Type B pancreatic cell (in vitro differentiated cells): ENCODE results near the gene TEX2. TPM values are rescaled to one million over a fixed set of nuclear protein-coding genes. Genes with fewer than 3 reads are reported as not detected.
A peak's percentile ranks its signal among the peaks of the same experiment; 100 is the strongest.

Experiments
- DNase-seq: peaks from one replicate; pipeline ENCODE4 v3.0.0; 2021; ENCODE audit warnings: mixed read lengths; ENCODE audit not compliant: unreplicated experiment; ENCODE audit errors: extremely low spot score
- H3K27ac Mint-ChIP-seq: 2 replicates; pipeline ENCODE4 v1.8.0; 2021; ENCODE audit warnings: mild to moderate bottlenecking, mixed read lengths
- H3K27me3 Mint-ChIP-seq: 2 replicates; pipeline ENCODE4 v1.8.0; 2021; ENCODE audit warnings: mixed read lengths
- H3K36me3 Mint-ChIP-seq: 2 replicates; pipeline ENCODE4 v1.8.0; 2021; ENCODE audit warnings: mixed read lengths
- H3K4me1 Mint-ChIP-seq: one replicate; pipeline ENCODE4 v1.8.0; 2021; ENCODE audit warnings: mixed read lengths; ENCODE audit not compliant: unreplicated experiment
- H3K4me3 Mint-ChIP-seq: 2 replicates; pipeline ENCODE4 v1.8.0; 2021; ENCODE audit warnings: mild to moderate bottlenecking, mixed read lengths
- H3K9me3 Mint-ChIP-seq: 2 replicates; pipeline ENCODE4 v1.8.0; 2021; ENCODE audit warnings: mixed read lengths
- CTCF ChIP-seq: fragments of 200-600 bp; sonication (generic); conservative IDR thresholded peaks from 2 replicates; pipeline ENCODE4 v1.5.0; 2021; ENCODE audit warnings: antibody characterized with exemption, mild to moderate bottlenecking
- total RNA-seq: library from RNA; stranded (reverse); gene quantifications from 2 replicates; pipeline ENCODE4 v1.2.1, GENCODE V29; 2021; ENCODE audit warnings: low replicate concordance

The TEX2 gene
- total RNA-seq, 1 donor from 2014 or later = 23.3 TPM

GRCh38 chr17:64264891-64265290, 1.8 kb upstream of the TEX2 start:
- DNase-seq = no peak
- TF ChIP-seq CTCF = no peak
- Mint-ChIP-seq H3K27me3 (peaks cover 60% of the 10 kb centered on the region), H3K4me1 (peaks cover 28% of the 10 kb centered on the region), H3K27ac (peak overlapping the region; percentile 29), H3K9me3 (no peaks in the 10 kb centered on the region), H3K4me3 (peak overlapping the region; percentile 97), H3K36me3 (no peaks in the 10 kb centered on the region)

GRCh38 chr17:64262198-64262999, 661 bp downstream of the TEX2 start:
- H3K27ac Mint-ChIP-seq = peak overlapping the region; percentile 68
- DNase-seq = peak; percentile 72
- peaks cover under 1% of the 10 kb centered on the region for H3K36me3 Mint-ChIP-seq
- peaks cover 39% of the 10 kb centered on the region for H3K4me1 Mint-ChIP-seq
- no peaks in the 10 kb centered on the region for H3K9me3 Mint-ChIP-seq
- peak overlapping the region; percentile 96 for H3K4me3 Mint-ChIP-seq
- H3K27me3 Mint-ChIP-seq = peaks cover 50% of the 10 kb centered on the region
- no peak for TF ChIP-seq CTCF

- DNase-seq = no peak
- Mint-ChIP-seq H3K9me3 (no peaks in the 10 kb centered on the region), H3K4me1 (peaks cover 44% of the 10 kb centered on the region), H3K4me3 (peak overlapping the region; percentile 96), H3K36me3 (peaks cover 3% of the 10 kb centered on the region), H3K27ac (peak overlapping the region; percentile 68), H3K27me3 (peaks cover 47% of the 10 kb centered on the region)
- no peak for TF ChIP-seq CTCF
These were observed 1.5 kb downstream of the TEX2 start for GRCh38 chr17:64261417-64262145.

GRCh38 chr17:64260886-64261285, 2.2 kb downstream of the TEX2 start:
- no peak for TF ChIP-seq CTCF
- peaks cover 50% of the 10 kb centered on the region for H3K27me3 Mint-ChIP-seq
- peak overlapping the region; percentile 59 for H3K4me3 Mint-ChIP-seq
- DNase-seq = no peak
- H3K4me1 Mint-ChIP-seq = peaks cover 51% of the 10 kb centered on the region
- no peak overlapping the region for H3K27ac Mint-ChIP-seq
- H3K9me3 Mint-ChIP-seq = no peaks in the 10 kb centered on the region
- peaks cover 6% of the 10 kb centered on the region for H3K36me3 Mint-ChIP-seq

GRCh38 chr17:64259922-64260321, 3.1 kb downstream of the TEX2 start:
- H3K4me1 Mint-ChIP-seq = peaks cover 55% of the 10 kb centered on the region
- no peak for TF ChIP-seq CTCF
- peaks cover 6% of the 10 kb centered on the region for H3K36me3 Mint-ChIP-seq
- peaks cover 52% of the 10 kb centered on the region for H3K27me3 Mint-ChIP-seq
- no peak overlapping the region for H3K27ac Mint-ChIP-seq
- no peaks in the 10 kb centered on the region for H3K9me3 Mint-ChIP-seq
- no peak overlapping the region for H3K4me3 Mint-ChIP-seq
- no peak for DNase-seq
